Small intestine (tissue), 7 donors: Measurements from ENCODE around the gene CATSPER2. TPM values are rescaled to one million over a fixed set of nuclear protein-coding genes. Genes with fewer than 3 reads are reported as not detected.
"Not testable (repeated sequence)": the region's sequence is repeated elsewhere in the genome, so short reads cannot be mapped to it uniquely, and the experiment has no call there.

ENCODE experiments used
- DNase-seq, 2 donors: peaks; one replicate each; pipeline versions ENCODE4 v3.0.0 to v3.0.0-alpha.2; 2013
- FAIRE-seq: peaks from 2 replicates; lab custom pipeline; 2012; peaks lifted over from hg19 to GRCh38; lab: Jason Lieb, UNC
- H3K27ac ChIP-seq, 3 donors: one replicate each; pipeline ENCODE4 v1.5.1; 2013; ENCODE audit warnings: low read length in 2 of 3, mild to moderate bottlenecking in 2 of 3, control low read depth in 1 of 3, inconsistent platforms in 1 of 3, low read depth in 1 of 3, moderate library complexity in 1 of 3
- H3K27me3 ChIP-seq, 3 donors: one replicate each; pipeline ENCODE4 v1.6.1; 2013; ENCODE audit warnings: low read length in 3 of 3, inconsistent platforms in 1 of 3; ENCODE audit not compliant: control insufficient read depth in 3 of 3, insufficient read depth in 3 of 3
- H3K36me3 ChIP-seq, 3 donors: one replicate each; pipeline ENCODE4 v1.6.1; 2013; ENCODE audit warnings: low read length in 3 of 3, inconsistent platforms in 1 of 3, low read depth in 1 of 3, mild to moderate bottlenecking in 1 of 3, moderate library complexity in 1 of 3; ENCODE audit not compliant: control insufficient read depth in 3 of 3, insufficient read depth in 2 of 3
- H3K4me1 ChIP-seq, 3 donors: one replicate each; pipeline ENCODE4 v1.6.1; 2013; ENCODE audit warnings: low read length in 2 of 3, inconsistent platforms in 1 of 3, low read depth in 1 of 3, mild to moderate bottlenecking in 1 of 3, moderate library complexity in 1 of 3; ENCODE audit not compliant: control insufficient read depth in 3 of 3, insufficient read depth in 2 of 3
- H3K4me3 ChIP-seq, 3 donors: one replicate each; pipeline ENCODE4 v1.5.1; 2013; ENCODE audit warnings: low read length in 3 of 3, control low read depth in 1 of 3, inconsistent platforms in 1 of 3, low read depth in 1 of 3, mild to moderate bottlenecking in 1 of 3, moderate library complexity in 1 of 3
- H3K9me3 ChIP-seq, 2 donors: one replicate each; pipeline ENCODE4 v1.6.1; 2013; ENCODE audit warnings: low read depth in 1 of 2, low read length in 1 of 2; ENCODE audit not compliant: control insufficient read depth in 2 of 2, insufficient read depth in 1 of 2
- WGBS, 3 donors: extraction: QIAGEN DNeasy Blood & Tissue Kit; methylation state at CpG; one replicate each; pipeline ENCODE4 v1.1.7; 2013; 5-methylcytosine and 5-hydroxymethylcytosine counted together
- polyA plus RNA-seq, 4 donors: library from polyadenylated mRNA; stranded (reverse) in 3 of 4; unstranded in 1 of 4; fragments of 200-250 nt in 3 of 4; fragments of 120-200 nt in 1 of 4; gene quantifications; one replicate each; pipeline versions ENCODE4 v1.2.1 to v1.2.3, GENCODE V29; 2013
- donor health status: healthy with polysubstance abuse.
- donor health status: control.
- donor health status: control.
- donor health status: Bipolar disorder and iron deficiency.
- donor health status: healthy.

Gene CATSPER2
- polyA plus RNA-seq, 4 donors = 3.2 to 29.7 (median 16.7) TPM

DNA sequence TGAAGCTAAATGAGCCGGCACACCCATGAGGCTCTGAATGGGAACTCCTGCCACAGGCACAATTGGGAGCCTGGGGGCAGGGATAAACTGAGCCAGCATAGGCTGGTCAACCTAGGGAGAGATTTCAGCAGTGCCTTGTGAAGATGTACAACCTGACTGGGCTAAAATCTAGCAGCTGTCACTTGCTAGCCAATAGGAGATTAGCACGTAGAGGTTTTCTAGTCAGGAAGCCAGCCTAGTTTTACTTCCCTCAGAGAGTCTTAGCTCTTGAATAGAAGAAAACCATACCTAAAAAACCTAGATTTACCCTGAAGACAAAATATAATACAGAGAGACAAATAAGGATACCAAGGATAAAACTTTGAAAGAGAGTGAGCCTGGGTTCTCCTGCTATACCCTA is 13.6 kb upstream of the CATSPER2 start:
- H3K36me3 ChIP-seq, FAIRE-seq, H3K9me3 ChIP-seq, H3K4me3 ChIP-seq, H3K4me1 ChIP-seq, H3K27me3 ChIP-seq, DNase-seq, H3K27ac ChIP-seq: not testable (repeated sequence)
- 100% methylated on average over 1 of the region's 2 CpGs for WGBS, 3 donors

DNA sequence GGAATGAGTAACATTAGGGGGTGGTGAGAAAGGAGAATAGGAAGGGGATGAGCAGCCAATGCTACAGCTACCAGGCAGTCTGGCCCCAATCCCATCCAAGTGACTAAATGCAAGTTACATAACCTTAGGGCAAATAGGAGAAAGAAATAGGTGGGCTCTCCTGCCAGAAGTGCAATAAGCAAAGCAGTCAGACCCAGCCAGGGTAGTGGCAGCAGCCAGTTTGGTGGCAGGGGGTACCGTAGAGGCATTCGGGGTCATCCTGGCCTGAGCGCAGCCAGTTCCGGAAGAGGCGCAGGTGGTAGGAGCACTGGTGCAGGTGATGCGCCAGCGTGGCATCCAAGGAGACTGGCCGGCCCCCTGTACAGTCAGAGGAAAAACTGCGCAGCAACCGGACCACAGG is 11.1 kb upstream of the CATSPER2 start:
- H3K4me3 ChIP-seq, H3K36me3 ChIP-seq, H3K4me1 ChIP-seq, DNase-seq, H3K27ac ChIP-seq, FAIRE-seq, H3K27me3 ChIP-seq, H3K9me3 ChIP-seq: not testable (repeated sequence)
- WGBS, 3 donors = 97 to 100% methylated on average over 3 to 4 of the region's 10 CpGs; no CpG with 5 or more reads in 1 of the 3 donors

DNA sequence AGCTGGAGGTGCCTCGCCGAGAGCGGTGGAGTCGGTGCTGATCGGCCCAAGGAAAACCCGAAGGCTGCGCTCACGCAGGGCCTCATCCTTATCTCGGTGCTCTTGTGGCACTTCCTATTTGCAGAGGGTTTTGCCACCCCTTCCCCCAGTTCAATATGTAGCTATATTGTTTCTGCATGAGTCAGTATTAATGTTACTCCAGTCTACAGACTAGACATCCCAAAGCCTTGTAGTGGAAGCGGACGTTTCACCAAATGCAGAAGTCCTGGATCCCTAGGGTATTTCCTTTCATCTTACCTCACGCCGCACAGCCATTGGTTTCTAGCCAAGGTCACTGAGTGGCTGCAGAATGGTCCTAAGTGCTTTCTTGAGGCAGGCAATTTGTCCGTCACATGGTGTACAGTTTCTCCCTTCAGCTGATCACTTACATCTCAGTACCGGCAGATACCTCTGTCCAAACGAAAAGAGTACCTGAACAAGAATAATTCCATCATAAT is 834 bp upstream of the CATSPER2 start:
- not testable (repeated sequence) for FAIRE-seq, H3K4me1 ChIP-seq, H3K9me3 ChIP-seq, H3K27ac ChIP-seq, H3K27me3 ChIP-seq, DNase-seq, H3K4me3 ChIP-seq
- H3K36me3 ChIP-seq = peaks cover 0 to 25% (median 8%) of the 10 kb centered on the region in 3 donors
- 93 to 96% (median 94%) methylated on average over 7 to 16 of the region's 16 CpGs for WGBS, 3 donors

- H3K27ac ChIP-seq = peak overlapping the region in 1 of 3 donors; percentile 24
- H3K4me1 ChIP-seq, H3K36me3 ChIP-seq, H3K9me3 ChIP-seq, H3K27me3 ChIP-seq, H3K4me3 ChIP-seq, DNase-seq, FAIRE-seq: not testable (repeated sequence)
- 75 to 87% (median 77%) methylated on average over 8 of the region's 8 CpGs for WGBS, 3 donors
Observed at GRCh38 chr15:43638464-43639204, 10.0 kb downstream of the CATSPER2 start.

GRCh38 chr15:43626937-43627336 is 21.7 kb downstream of the CATSPER2 start:
- not testable (repeated sequence) for H3K4me1 ChIP-seq, FAIRE-seq, H3K36me3 ChIP-seq, H3K27me3 ChIP-seq, DNase-seq, H3K27ac ChIP-seq, H3K9me3 ChIP-seq, H3K4me3 ChIP-seq

DNA sequence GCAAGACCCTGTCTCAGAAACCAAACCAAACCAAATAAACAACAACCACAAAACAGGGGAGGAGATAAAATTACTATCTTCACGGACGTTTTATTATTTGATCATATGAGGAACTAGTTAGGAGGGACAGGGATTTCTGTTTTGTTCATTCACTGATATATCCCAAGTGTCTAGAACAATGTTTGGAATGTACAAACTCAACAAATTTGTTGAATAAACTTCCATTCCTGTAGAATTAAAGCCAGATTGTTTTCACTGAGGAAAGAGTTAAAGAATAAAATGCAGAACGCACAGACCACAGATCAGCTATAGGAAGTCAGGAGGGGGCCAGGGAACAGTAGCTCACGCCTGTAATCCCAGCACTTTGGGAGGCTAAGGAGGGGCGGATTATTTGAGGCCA is 23.5 kb downstream of the CATSPER2 start:
- H3K4me3 ChIP-seq = no peak overlapping the region
- FAIRE-seq = no peak
- H3K27me3 ChIP-seq = peaks cover 0 to 3% (median 0%) of the 10 kb centered on the region in 3 donors
- H3K4me1 ChIP-seq = no peaks in the 10 kb centered on the region
- no peak for DNase-seq
- H3K36me3 ChIP-seq = no peaks in the 10 kb centered on the region
- WGBS, 3 donors = 22 to 30% (median 22%) methylated on average over 5 of the region's 5 CpGs
- no peak overlapping the region for H3K27ac ChIP-seq
- no peaks in the 10 kb centered on the region for H3K9me3 ChIP-seq

- not testable (repeated sequence) for H3K9me3 ChIP-seq, FAIRE-seq, DNase-seq, H3K27me3 ChIP-seq, H3K27ac ChIP-seq, H3K4me3 ChIP-seq, H3K36me3 ChIP-seq, H3K4me1 ChIP-seq
- WGBS, 3 donors = 60 to 67% (median 62%) methylated on average over 4 to 5 of the region's 7 CpGs
Observed at GRCh38 chr15:43622068-43622799, 26.4 kb downstream of the CATSPER2 start.

GRCh38 chr15:43618700-43619099 is 29.9 kb downstream of the CATSPER2 start, which contains the start of gene STRC:
STRC (minus strand) TSS chr15:43618800; CDS start chr15:43618722, 78 bp downstream.
- not testable (repeated sequence) for H3K4me1 ChIP-seq, H3K27ac ChIP-seq, H3K4me3 ChIP-seq, H3K9me3 ChIP-seq, FAIRE-seq, H3K36me3 ChIP-seq, DNase-seq, H3K27me3 ChIP-seq
- no CpG with 5 or more reads among the region's 2 CpGs for WGBS, 3 donors
